A673 (cell line): ENCODE results near the gene LEMD1. TPM values are rescaled to one million over a fixed set of nuclear protein-coding genes. Genes with fewer than 3 reads are reported as not detected.
"Not testable (repeated sequence)": the region's sequence is repeated elsewhere in the genome, so short reads cannot be mapped to it uniquely, and the experiment has no call there.

ENCODE experiments used
- BruUV-seq: library from RNA; stranded (reverse); fragments of 400-500 nt; replicated peaks from 2 replicates; lab custom pipeline; 2021; lab: Mats Ljungman, UMichigan
- CTCF ChIA-PET: fragments of 300-600 bp; sonication (Branson Sonifier 250); formaldehyde crosslinking; loops from one replicate; lab custom pipeline; 2022; ENCODE audit warnings: antibody characterized with exemption; lab: Charles Lee
- POLR2A ChIA-PET: fragments of 300-600 bp; sonication (Branson Sonifier 250); formaldehyde crosslinking; loops from one replicate; lab custom pipeline; 2022; ENCODE audit warnings: antibody characterized with exemption; ENCODE audit not compliant: low non-redundant PET; lab: Charles Lee
- DNase-seq: peaks from one replicate; pipeline ENCODE4 v3.0.0-alpha.2; 2015; ENCODE audit warnings: low spot score
- H3K27ac ChIP-seq: fragments of 200-600 bp; sonication (generic); 2 replicates; pipeline ENCODE4 v1.5.1; 2016; ENCODE audit warnings: mixed run types, low read depth, mild to moderate bottlenecking, mixed read lengths, antibody characterized with exemption, low read length; ENCODE audit not compliant: poor library complexity, severe bottlenecking
- H3K27me3 ChIP-seq: fragments of 200-600 bp; sonication (generic); replicated peaks from 2 replicates; pipeline ENCODE4 v1.6.1; 2017; ENCODE audit warnings: mixed run types, low read depth, mild to moderate bottlenecking, mixed read lengths, antibody characterized with exemption, low read length; ENCODE audit not compliant: insufficient read depth, poor library complexity
- H3K36me3 ChIP-seq: fragments of 200-600 bp; sonication (generic); 2 replicates; pipeline ENCODE4 v1.6.1; 2016; ENCODE audit warnings: mixed run types, mild to moderate bottlenecking, mixed read lengths, antibody characterized with exemption, low read length; ENCODE audit not compliant: insufficient read depth, poor library complexity, severe bottlenecking
- H3K4me1 ChIP-seq: fragments of 200-600 bp; sonication (generic); 2 replicates; pipeline ENCODE4 v1.6.1; 2017; ENCODE audit warnings: mixed run types, mild to moderate bottlenecking, mixed read lengths, antibody characterized with exemption, low read length; ENCODE audit not compliant: insufficient read depth, poor library complexity, severe bottlenecking
- H3K4me3 ChIP-seq: fragments of 200-600 bp; sonication (generic); 2 replicates; pipeline ENCODE4 v1.5.1; 2016; ENCODE audit warnings: low read depth, mixed run types, mild to moderate bottlenecking, mixed read lengths, low read length; ENCODE audit not compliant: poor library complexity, severe bottlenecking
- H3K9me3 ChIP-seq: fragments of 200-600 bp; sonication (generic); 2 replicates; pipeline ENCODE4 v1.6.1; 2016; ENCODE audit warnings: mixed run types, low read depth, mild to moderate bottlenecking, mixed read lengths, antibody characterized with exemption, low read length; ENCODE audit not compliant: poor library complexity, severe bottlenecking
- EZH2 ChIP-seq: fragments of 200-600 bp; sonication (generic); IDR thresholded peaks from 2 replicates; pipeline ENCODE4 v1.6.1; 2017; ENCODE audit warnings: borderline replicate concordance, low read depth, mild to moderate bottlenecking, mixed read lengths, antibody characterized with exemption, low read length; ENCODE audit not compliant: poor library complexity, severe bottlenecking
- intact Hi-C: fragments of 100-400 bp; cut with micrococcal nuclease; formaldehyde crosslinking; loops from one replicate; pipeline ENCODE4 v1.10.0; 2022; ENCODE audit not compliant: unreplicated experiment
- total RNA-seq: library from RNA; stranded (reverse); gene quantifications from 2 replicates; pipeline ENCODE4 v1.2.3, GENCODE V29; 2021
- TF ChIP-seq, protein P1 (sequence below): fragments of 300-800, 200-600 bp; sonication (generic); conservative IDR thresholded peaks from 2 replicates; pipeline ENCODE4 v1.5.1; 2017; ENCODE audit warnings: low read depth, mild to moderate bottlenecking, antibody characterized with exemption, low read length, moderate library complexity, mixed read lengths

The LEMD1 gene
- total RNA-seq, 1 experiment from 2014 or later: 1.5 TPM

DNA sequence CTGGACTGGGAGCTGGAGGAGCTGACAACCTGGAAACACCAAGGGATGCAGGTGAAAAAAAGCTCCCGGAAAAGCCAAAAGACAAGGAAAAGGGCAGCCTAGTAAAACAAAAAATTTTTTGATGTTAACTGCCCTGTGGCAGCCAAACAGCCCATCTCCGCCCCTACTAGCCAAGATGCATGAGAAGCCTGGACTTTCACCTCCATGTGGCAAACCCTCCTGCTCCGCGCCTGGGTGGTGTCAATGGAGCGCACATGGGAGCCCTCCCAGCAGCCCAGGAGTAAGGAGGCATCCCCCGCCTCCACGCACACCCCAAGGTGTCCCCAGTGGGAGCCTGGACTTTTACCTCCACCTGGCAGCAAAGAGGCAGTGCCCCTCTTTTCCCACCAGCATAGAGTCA, 30.5 kb downstream of the LEMD1 start:
- H3K4me1 ChIP-seq: no peaks in the 10 kb centered on the region
- no TSS peak for BruUV-seq
- H3K36me3 ChIP-seq: no peaks in the 10 kb centered on the region
- no peak overlapping the region for H3K4me3 ChIP-seq
- no peak for DNase-seq
- no peaks in the 10 kb centered on the region for H3K9me3 ChIP-seq
- POLR2A ChIA-PET: no interaction called here
- TF ChIP-seq, protein P1, sequence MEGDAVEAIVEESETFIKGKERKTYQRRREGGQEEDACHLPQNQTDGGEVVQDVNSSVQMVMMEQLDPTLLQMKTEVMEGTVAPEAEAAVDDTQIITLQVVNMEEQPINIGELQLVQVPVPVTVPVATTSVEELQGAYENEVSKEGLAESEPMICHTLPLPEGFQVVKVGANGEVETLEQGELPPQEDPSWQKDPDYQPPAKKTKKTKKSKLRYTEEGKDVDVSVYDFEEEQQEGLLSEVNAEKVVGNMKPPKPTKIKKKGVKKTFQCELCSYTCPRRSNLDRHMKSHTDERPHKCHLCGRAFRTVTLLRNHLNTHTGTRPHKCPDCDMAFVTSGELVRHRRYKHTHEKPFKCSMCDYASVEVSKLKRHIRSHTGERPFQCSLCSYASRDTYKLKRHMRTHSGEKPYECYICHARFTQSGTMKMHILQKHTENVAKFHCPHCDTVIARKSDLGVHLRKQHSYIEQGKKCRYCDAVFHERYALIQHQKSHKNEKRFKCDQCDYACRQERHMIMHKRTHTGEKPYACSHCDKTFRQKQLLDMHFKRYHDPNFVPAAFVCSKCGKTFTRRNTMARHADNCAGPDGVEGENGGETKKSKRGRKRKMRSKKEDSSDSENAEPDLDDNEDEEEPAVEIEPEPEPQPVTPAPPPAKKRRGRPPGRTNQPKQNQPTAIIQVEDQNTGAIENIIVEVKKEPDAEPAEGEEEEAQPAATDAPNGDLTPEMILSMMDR: no peak
- no peak for TF ChIP-seq EZH2
- intact Hi-C loops: loop anchor here (10.0 kb wide), 1 partner anchor 243 kb away; the partner anchor contains the start of gene ELK4
- no peaks in the 10 kb centered on the region for H3K27me3 ChIP-seq
- no peak overlapping the region for H3K27ac ChIP-seq
- CTCF ChIA-PET: interaction anchor here (0.7 kb wide), 1 partner anchor 110 kb away, joined by 3 read pairs; no protein-coding TSS in a partner anchor

DNA sequence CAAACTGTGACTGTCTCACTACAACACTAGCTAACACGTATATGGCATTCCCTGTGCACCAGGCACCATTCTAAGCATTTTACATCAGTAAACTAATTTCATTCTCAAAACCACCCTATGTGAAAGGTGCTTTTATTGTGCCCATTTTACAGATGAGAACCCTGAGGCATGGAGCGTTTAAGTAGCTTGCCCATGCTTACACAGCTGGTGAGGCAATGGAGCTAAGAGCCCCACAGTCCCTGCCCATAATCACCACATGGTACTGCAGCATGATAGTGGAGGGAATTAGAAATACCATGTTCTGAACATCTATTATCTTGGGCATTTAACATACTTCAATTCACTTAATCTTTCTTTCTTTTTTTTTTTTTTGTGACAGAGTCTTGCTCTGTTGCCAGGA, 34.0 kb downstream of the LEMD1 start:
- H3K36me3 ChIP-seq: no peaks in the 10 kb centered on the region
- H3K9me3 ChIP-seq: no peaks in the 10 kb centered on the region
- BruUV-seq: no TSS peak
- no peaks in the 10 kb centered on the region for H3K27me3 ChIP-seq
- no peak for TF ChIP-seq EZH2
- TF ChIP-seq, protein P1: no peak
- ChIA-PET POLR2A (no interaction called here), CTCF (interaction anchor here (0.5 kb wide), 1 partner anchor 69 kb away, joined by 8 read pairs; no protein-coding TSS in a partner anchor)
- no peaks in the 10 kb centered on the region for H3K4me1 ChIP-seq
- intact Hi-C loops: no loop called here
- no peak overlapping the region for H3K27ac ChIP-seq
- DNase-seq: no peak
- H3K4me3 ChIP-seq: no peak overlapping the region

DNA sequence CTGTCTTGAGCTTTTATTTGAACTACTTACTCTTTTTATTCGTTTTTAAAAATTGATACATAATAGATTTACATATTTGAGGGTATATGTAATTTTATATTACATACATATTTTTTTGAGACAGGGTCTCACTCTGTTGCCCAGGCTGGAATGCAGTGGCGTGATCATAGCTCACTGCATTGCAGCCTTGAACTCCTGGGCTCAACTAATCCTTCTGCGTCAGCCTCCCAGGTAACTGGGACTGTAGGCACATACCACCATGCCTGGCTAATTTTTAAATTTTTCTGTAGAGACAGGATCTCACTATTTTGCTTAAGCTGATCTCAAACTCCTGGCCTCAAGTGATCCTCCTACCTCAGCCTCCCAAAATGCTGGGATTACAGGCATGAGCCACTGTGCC, 38.9 kb downstream of the LEMD1 start:
- intact Hi-C loops: not testable (repeated sequence)

DNA sequence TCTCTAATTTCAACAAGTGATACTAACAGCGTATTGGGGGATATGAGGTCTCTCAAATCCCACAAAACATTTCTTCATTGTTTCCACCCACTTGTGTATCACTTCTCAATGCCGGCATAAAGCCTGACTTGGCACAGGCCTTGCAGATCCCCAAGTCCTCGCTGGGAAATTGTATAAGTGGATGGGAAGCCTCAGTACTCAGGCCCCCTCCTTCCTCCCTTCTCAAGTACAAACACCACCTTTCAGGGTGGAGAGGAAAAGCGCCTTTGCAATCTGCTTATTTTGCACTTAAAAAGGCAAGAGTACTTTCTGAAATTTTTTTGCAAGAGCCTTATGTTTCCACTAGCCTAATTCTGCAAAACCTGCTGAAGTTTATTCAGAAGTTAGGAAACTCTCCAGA, 39.3 kb downstream of the LEMD1 start:
- ChIA-PET CTCF (no interaction called here), POLR2A (no interaction called here)
- TF ChIP-seq, protein P1: no peak
- TF ChIP-seq EZH2: no peak
- Histone ChIP-seq H3K9me3 (no peaks in the 10 kb centered on the region), H3K4me3 (no peak overlapping the region), H3K4me1 (no peaks in the 10 kb centered on the region), H3K27ac (no peak overlapping the region), H3K36me3 (no peaks in the 10 kb centered on the region), H3K27me3 (no peaks in the 10 kb centered on the region)
- BruUV-seq: no TSS peak
- intact Hi-C loops: no loop called here
- no peak for DNase-seq

More for the DNA sequence above, 38.9 kb downstream of the LEMD1 start:
- H3K27ac ChIP-seq, H3K4me3 ChIP-seq, POLR2A ChIA-PET, DNase-seq, CTCF ChIA-PET, H3K4me1 ChIP-seq, BruUV-seq, H3K27me3 ChIP-seq, H3K36me3 ChIP-seq, H3K9me3 ChIP-seq: not testable (repeated sequence)
